Measurements from ENCODE around the gene AP4B1. TPM values are rescaled to one million over a fixed set of nuclear protein-coding genes. Genes with fewer than 3 reads are reported as not detected.

The AP4B1 gene
- total RNA-seq, 2 donors from 2014 or later: 58.9 to 71.6 TPM

DNA sequence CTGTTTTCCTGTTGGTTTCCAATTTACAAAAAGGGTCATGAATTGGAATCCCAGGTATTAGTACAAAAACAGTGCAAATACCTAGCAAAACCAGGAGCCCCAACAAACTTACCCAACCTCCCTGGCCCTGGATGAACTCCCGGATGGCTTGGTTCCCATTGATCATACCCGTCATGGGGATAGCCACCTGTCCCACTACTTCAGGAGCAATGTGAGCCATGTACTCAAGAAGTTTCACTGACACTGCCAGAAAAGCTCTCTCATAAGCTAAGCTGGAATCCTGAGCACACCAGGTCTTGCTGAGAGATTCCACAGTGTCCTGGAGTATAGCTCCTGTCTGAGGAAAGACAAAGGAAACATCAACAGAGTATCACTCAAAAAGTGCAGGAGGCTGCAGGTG lies 22.9 kb downstream of the AP4B1 start:
- no peak for ATAC-seq
- Mint-ChIP-seq H3K27ac (no peak overlapping the region), H3K36me3 (peaks cover 0 to 10% of the 10 kb centered on the region in 2 donors), H3K9me3 (no peaks in the 10 kb centered on the region)
- DNase-seq (ENCODE audit: low spot score in 2 of 2): no peak

DNA sequence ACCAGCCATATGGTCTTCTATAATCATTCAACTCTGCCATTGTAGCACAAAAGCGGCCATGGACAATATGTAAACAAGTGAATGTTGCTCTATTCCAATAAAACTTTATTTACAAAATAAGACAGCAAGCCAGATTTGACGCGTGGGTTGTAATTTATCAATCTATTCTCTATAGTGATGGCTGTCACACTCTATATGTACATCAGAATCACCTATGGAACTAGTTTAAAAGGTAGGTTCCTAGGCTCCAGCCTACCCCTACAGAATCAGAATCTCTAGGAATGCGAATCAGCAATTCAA lies 24.9 kb downstream of the AP4B1 start:
- no peak for ATAC-seq
- no peak overlapping the region for H3K27ac Mint-ChIP-seq
- H3K9me3 Mint-ChIP-seq: peaks cover 0 to 6% of the 10 kb centered on the region in 2 donors
- no peak for DNase-seq (ENCODE audit: low spot score in 2 of 2)
- peaks cover 0 to 10% of the 10 kb centered on the region in 2 donors for H3K36me3 Mint-ChIP-seq

DNA sequence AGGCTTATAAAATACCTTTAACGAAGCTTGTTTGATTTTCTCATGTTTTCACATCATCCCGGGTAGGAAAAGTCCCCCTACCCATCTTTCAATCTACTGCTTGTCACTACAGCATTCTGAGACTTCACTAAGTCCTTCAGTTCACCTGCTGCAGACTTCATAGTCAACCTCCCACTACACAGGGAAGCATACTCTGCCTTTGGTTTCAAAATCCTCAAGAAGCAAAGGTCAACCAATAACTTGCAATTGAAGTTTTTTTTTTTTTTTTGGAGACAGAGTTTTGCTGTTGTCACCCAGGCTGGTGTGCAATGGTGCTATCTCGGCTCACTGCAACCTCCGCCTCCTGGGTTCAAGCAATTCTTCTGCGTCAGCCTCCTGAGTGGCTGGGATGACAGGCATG lies 28.4 kb downstream of the AP4B1 start:
- H3K9me3 Mint-ChIP-seq: peaks cover 0 to 6% of the 10 kb centered on the region in 2 donors
- DNase-seq (ENCODE audit: low spot score in 2 of 2): no peak
- peak overlapping the region in 1 of 2 donors; percentile 69 for H3K27ac Mint-ChIP-seq
- peaks cover 5 to 10% of the 10 kb centered on the region in 2 donors for H3K36me3 Mint-ChIP-seq
- ATAC-seq: no peak

DNA sequence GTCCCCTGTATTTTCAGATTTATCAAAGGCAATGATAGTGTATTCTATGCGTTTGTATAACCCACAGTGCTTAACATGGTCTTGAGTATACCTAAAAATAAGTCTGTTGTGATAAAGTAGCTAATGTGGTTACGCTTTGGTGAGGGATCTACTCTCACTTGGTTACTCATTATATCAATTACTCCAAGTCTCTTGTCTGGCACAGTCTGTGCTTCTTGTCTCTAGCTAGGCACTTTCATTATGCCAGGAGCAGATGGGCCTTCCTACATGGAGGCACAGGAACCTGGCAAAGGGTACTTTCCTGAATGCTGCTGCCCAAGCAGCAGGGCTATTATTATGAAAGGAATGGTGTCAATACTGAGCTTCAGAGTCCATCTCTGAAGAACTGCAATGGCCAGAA lies 28.9 kb downstream of the AP4B1 start:
- H3K36me3 Mint-ChIP-seq: peaks cover 6 to 8% of the 10 kb centered on the region in 2 donors
- peak overlapping the region in 1 of 2 donors; percentile 69 for H3K27ac Mint-ChIP-seq
- H3K9me3 Mint-ChIP-seq: peaks cover 0 to 6% of the 10 kb centered on the region in 2 donors
- no peak for ATAC-seq
- DNase-seq (ENCODE audit: low spot score in 2 of 2): no peak

DNA sequence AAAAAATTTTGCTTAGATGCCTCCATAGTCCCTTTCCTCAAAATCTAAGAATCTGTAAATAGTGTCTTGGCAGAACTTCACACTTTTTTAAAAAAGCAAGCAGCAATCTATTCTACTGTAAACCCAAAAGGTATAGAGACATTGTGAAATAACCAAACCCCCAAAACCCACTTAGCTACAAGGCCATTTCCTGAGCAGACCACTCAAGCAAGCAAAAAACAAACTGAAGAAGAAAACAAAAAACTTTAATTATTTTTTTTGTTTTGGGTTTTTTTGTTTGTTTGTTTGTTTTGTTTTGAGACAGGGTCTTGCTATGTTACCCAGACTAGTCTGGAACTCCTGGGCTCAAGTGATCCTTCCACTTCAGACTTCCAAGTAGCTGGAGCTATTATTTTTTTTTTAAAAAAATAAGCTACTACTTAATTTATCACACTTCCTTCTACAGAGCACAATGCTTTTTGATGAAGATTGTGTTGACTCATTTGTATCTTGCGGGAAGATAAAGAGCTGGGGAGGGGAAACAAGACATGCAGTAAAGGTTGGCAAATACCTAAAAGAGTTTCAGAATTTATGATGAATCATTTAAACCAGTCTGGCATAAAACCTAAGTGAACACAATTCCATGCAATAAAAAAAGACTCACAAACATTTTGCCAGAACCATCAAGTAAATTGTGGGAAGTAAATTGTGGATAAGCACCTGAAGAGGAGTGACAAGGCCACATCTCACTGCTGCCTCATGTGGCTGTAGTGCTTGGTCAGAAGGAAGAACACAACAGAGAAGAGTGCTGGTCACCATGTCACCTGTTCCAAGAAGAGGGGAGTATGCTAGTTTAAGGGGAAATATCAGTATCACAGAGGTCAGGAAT lies 30.4 kb downstream of the AP4B1 start:
- DNase-seq (ENCODE audit: low spot score in 2 of 2): no peak
- ATAC-seq: peak; percentile 57 to 71
- H3K36me3 Mint-ChIP-seq: peaks cover 5 to 12% of the 10 kb centered on the region in 2 donors
- H3K27ac Mint-ChIP-seq: peak overlapping the region; percentile 69 to 88
- H3K9me3 Mint-ChIP-seq: peaks cover 0 to 6% of the 10 kb centered on the region in 2 donors

DNA sequence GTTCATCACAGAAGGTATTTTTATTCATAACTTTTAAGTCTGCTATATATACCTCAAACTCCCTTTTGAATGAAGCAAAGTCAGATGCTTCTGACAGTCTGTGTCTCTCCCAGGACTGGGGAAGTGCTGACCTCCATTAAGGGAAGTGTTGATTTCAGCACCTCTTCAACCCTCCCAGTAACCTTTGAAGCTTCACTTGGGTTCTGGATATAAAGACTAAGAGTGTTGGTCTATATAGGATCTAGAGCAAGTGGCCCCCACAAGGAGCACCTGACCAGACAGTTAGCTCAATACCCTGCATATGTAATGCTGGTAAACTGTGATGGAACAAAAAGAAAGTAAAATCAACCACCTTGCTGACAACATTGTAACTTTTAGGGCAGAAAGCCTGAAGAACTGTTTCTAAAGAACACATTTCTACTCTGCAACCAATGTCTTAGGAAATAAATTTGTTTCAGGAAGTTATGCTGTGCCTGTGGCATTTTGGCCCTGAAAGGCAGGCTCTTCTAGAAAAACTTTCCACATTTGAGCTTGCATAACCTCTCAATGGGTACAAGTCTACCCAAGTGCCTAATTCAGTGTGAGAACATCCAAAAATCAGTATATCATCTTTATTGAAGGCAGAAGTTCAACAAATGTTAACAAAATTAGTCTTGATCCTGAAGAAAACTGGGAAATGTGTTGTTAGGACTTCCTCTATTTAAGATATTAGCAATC lies 32.2 kb downstream of the AP4B1 start:
- ATAC-seq: peak; percentile 12 to 15
- DNase-seq (ENCODE audit: low spot score in 2 of 2): no peak
- H3K9me3 Mint-ChIP-seq: peaks cover 0 to 6% of the 10 kb centered on the region in 2 donors
- H3K36me3 Mint-ChIP-seq: peaks cover 5 to 17% of the 10 kb centered on the region in 2 donors
- peak overlapping the region; percentile 93 to 100 for H3K27ac Mint-ChIP-seq

DNA sequence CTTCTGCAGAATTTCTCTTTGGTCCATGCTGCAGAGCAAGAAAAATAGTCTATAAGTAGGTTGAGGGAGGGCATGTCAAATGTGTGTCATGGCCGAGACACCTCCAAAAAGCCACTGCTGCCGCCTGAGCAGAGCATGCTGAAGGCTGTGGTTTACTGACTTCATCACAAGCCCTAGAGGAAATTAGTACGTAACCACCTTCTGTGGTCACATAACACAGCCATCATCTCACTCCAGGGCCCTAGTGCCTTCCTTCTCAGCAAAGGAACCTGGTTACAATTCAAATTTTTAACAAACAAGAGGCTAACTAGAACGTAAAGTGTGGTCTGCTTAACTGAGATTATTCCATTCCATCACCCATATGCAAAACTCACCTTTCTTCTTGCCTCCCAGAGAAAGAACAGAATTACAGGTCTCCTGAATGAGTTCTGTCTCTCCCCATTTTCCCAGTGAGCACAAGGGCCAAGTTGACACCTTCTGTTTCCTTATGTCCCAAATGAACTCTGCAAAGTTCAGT lies 32.9 kb downstream of the AP4B1 start, which contains the start of gene PTPN22:
Gene PTPN22 (minus strand): TSS at position 116 of the 517 bp plus-strand sequence.
- Mint-ChIP-seq H3K9me3 (peaks cover 0 to 6% of the 10 kb centered on the region in 2 donors), H3K36me3 (peaks cover 5 to 17% of the 10 kb centered on the region in 2 donors), H3K27ac (peak within 1 kb of the TSS; percentile 93 to 100)
- ATAC-seq: peak; percentile 89 to 92
- DNase-seq (ENCODE audit: low spot score in 2 of 2): peak; percentile 69 to 77

DNA sequence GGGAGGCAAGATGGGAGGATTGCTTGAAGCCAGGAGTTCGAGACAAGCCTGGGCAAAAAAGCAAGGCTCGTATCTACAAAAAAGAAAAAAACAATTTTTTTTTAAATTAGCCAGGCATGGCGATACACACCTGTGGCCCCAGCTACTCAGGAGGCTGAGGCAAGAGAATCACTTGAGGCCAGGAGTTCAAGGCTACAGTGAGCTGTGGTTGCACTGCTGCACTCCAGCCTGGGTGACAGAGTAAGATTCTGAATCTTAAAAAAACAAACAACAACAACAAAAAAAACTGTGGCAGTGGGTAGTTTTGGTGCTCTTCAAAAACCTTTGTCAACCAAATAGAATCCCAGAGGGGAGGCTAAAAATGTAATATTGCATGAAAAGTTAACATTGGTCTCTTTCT lies 33.8 kb downstream of the AP4B1 start:
- peaks cover 5 to 17% of the 10 kb centered on the region in 2 donors for H3K36me3 Mint-ChIP-seq
- no peak for ATAC-seq
- H3K9me3 Mint-ChIP-seq: peaks cover 0 to 6% of the 10 kb centered on the region in 2 donors
- H3K27ac Mint-ChIP-seq: peak overlapping the region; percentile 93 to 100
- no peak for DNase-seq (ENCODE audit: low spot score in 2 of 2)

DNA sequence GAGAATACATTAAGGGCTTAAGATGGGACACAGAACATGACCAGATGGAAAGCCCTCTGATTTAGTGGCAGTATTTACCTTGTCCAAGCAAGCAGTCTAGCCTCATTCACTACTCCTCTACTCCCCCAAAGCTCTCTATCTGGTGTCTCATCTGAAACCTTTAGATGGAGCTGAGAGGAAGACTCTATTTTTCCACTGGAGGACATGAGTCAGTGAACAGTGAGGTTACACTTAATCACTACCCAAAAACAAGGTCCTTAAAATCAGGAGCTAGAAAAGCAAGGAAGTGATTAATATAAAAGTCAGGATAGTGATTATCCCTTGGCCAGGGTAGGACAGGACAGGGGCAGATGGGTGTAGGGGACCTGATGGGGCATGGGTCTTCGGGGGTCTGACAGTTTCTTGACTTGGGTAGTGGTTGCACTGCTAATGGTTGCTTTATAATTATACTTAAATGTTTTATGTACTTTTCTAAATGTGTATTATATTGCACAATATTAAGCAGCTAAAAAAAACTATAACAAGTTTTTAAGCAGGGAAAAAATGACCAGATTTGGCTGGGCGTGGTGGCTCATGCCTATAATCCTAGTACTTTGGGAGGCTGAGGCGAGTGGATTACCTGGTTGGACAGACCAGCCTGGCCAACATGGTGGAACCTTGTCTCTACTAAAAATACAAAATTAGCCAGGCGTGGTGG lies 36.1 kb downstream of the AP4B1 start:
- peaks cover 17 to 23% of the 10 kb centered on the region in 2 donors for H3K36me3 Mint-ChIP-seq
- ATAC-seq (peak; percentile 66 to 71), DNase-seq (ENCODE audit: low spot score in 2 of 2) (no peak)
- peak overlapping the region; percentile 93 to 100 for H3K27ac Mint-ChIP-seq
- H3K9me3 Mint-ChIP-seq: no peaks in the 10 kb centered on the region

DNA sequence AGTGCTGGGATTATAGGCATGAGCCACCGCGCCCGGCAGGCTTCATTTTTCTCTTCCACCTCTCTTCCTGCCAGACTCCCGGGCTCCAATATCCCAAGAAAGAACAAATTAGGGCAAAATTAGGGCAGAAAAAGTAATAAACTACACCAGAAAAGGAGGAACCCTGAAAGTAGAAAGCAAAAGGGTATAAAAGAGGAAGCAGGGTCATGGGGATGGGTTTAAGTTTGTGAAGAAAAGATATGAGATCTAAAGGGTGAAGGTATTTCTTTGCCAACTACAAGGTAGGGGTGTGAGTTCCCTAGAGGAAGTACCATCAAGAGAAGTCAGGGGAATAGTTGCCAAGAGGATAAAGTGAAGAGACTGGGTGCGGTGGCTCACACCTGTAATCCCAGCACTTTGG lies 43.0 kb downstream of the AP4B1 start:
- Mint-ChIP-seq H3K9me3 (no peaks in the 10 kb centered on the region), H3K27ac (no peak overlapping the region), H3K36me3 (peaks cover 6 to 50% of the 10 kb centered on the region in 2 donors)
- ATAC-seq (no peak), DNase-seq (ENCODE audit: low spot score in 2 of 2) (no peak)

DNA sequence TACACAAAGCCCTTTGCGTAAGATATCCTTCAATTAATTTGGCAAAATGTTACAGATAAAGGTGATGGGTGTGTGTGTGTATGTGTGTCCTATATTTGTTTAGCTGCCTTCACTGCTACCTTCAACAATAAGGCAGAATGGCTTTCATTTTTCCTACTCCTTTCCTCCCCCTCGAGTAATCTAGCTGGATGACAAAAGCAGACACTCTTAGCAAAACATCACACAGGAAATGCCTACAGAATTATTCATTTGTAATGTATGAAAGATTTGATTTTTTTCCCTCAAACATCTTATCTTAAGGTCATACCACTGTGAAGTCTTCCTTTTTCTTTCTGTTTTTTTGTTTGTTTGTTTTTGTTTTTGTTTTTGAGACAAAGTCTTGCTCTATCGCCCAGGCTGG lies 43.7 kb downstream of the AP4B1 start:
- no peaks in the 10 kb centered on the region for H3K9me3 Mint-ChIP-seq
- H3K27ac Mint-ChIP-seq: peak overlapping the region in 1 of 2 donors; percentile 35
- DNase-seq (ENCODE audit: low spot score in 2 of 2) (no peak), ATAC-seq (no peak)
- peaks cover 12 to 57% of the 10 kb centered on the region in 2 donors for H3K36me3 Mint-ChIP-seq

DNA sequence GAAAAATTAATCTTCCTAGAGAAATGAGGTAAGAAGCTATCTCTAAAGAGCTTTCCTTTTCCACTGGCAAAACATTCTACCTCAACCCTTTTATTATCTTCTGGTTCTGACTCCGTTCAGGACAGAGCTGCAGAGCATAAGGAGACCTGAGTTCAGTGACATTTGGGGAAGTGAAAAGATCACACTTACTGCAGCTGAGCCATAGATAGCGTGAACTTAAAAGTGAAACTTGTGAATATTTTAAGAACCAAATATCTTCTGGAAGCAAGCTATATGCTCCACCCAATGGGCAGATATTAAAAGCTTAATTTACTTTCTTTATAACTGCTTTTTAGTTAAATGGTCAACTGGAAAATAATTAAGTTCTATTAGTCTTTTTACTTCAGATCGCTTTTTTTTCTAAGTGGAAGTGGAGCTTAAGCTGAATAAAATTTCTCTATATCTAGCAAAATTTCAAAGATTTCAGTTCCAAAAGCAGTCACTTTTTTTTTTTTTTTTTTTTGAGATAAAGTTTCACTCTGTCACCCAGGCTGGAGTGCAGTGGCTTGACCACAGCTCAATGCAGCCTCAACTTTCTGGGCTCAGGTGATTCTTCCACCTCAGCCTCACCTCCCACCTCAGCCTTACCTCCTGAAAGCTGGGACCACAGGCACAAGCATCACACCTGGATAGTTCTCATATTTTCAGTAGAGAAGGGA lies 45.0 kb downstream of the AP4B1 start:
- no peak for DNase-seq (ENCODE audit: low spot score in 2 of 2)
- Mint-ChIP-seq H3K36me3 (peaks cover 20 to 58% of the 10 kb centered on the region in 2 donors), H3K9me3 (no peaks in the 10 kb centered on the region), H3K27ac (peak overlapping the region in 1 of 2 donors; percentile 5)
- peak in 1 of 2 donors; percentile 43 for ATAC-seq

DNA sequence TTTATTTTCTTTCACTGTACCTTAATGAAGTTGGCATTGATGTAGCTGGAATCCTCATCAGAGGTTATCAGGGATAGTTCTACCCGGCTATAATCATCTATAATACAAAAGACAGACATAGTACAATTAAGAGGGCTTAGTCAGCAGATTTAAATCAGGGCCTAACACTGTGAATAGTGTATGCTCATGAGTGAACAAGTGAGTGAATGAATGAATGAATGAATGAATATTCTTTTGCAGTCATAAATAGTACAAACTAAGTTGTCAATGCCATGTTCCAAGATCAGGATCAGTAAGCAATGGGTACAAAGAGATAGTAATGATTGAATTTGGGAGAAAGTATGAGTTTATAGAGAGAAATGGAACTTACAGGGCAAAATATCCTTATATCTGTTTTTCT lies 45.6 kb downstream of the AP4B1 start:
- no peak overlapping the region for H3K27ac Mint-ChIP-seq
- ATAC-seq (no peak), DNase-seq (ENCODE audit: low spot score in 2 of 2) (no peak)
- H3K36me3 Mint-ChIP-seq: peaks cover 21 to 58% of the 10 kb centered on the region in 2 donors
- H3K9me3 Mint-ChIP-seq: no peaks in the 10 kb centered on the region

DNA sequence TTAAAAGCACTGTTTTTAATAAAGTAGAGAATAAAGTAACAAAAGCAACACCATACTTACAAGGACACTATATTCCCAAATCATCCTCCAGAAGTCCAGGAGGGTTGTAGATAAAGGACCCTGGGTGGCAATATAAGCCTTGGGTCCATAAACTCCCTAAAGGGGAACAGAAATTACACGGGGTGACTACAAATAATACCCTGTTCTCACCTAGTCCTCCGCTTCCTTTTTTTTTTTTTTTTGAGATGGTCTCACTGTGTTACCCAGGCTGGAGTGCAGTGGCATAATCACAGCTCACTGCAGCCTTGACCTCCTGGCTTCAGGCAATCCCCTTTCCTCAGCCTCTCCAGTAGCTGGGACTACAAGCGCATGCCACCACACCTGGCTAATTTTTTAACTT lies 46.2 kb downstream of the AP4B1 start:
- ATAC-seq (no peak), DNase-seq (ENCODE audit: low spot score in 2 of 2) (no peak)
- Mint-ChIP-seq H3K27ac (peak overlapping the region in 1 of 2 donors; percentile 6), H3K36me3 (peaks cover 21 to 57% of the 10 kb centered on the region in 2 donors), H3K9me3 (no peaks in the 10 kb centered on the region)

DNA sequence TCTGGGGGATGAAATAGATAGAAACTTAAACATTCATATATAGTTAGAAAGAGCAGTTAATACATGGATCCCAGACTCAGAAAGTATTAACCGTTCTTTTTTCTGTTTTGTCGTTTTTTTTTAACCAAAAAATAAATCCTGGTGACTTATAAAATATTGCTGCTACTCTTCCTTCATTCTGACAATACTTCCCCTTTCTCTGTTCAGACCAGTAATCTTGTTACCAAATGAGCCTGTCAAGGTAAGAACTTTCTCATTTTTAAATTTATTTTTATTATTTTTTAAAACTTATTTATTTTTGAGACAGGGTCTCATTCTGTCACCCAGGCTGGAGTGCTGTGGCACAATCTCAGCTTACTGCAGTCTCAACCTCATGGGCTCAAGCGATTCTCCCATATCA lies 46.8 kb downstream of the AP4B1 start:
- H3K9me3 Mint-ChIP-seq: no peaks in the 10 kb centered on the region
- no peak for ATAC-seq
- peaks cover 21 to 50% of the 10 kb centered on the region in 2 donors for H3K36me3 Mint-ChIP-seq
- no peak for DNase-seq (ENCODE audit: low spot score in 2 of 2)
- H3K27ac Mint-ChIP-seq: no peak overlapping the region

DNA sequence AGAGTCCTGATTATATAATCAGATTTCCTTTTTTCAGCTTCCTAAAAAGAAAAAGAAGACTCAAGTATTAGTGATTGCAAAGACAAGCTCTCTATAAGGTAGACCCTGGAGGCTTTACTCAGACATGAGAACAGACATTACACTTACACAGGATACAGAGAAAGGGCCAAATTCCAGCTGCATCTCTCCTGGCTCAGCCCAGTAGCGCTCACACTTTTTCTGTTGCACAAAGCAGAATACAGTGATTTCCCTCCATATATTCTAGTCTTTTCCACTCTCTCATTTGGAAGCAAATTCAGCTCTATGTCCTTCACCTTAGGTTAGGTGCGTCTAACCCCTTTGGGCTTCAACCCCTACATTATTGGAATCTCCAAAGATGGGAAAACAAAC lies 48.2 kb downstream of the AP4B1 start:
- DNase-seq (ENCODE audit: low spot score in 2 of 2) (no peak), ATAC-seq (no peak)
- Mint-ChIP-seq H3K36me3 (peaks cover 21 to 44% of the 10 kb centered on the region in 2 donors), H3K9me3 (no peaks in the 10 kb centered on the region), H3K27ac (no peak overlapping the region)

Data from activated naive CD4-positive, alpha-beta T cell treated with anti-CD3 and anti-CD28 coated beads, Interleukin-2, amount 50 U/mL, for 72 hours (primary cell).